ENCODE measurements around the gene FGFBP1.
"Not testable (repeated sequence)": the region's sequence is repeated elsewhere in the genome, so short reads cannot be mapped to it uniquely, and the experiment has no call there.

The FGFBP1 gene

GRCh38 chr4:15944895-15945294 is 6.4 kb upstream of the FGFBP1 start:
- no peak for DNase-seq

- no peak for DNase-seq
Measured at GRCh38 chr4:15942283-15942682, 3.7 kb upstream of the FGFBP1 start.

- no peak for DNase-seq
Measured at GRCh38 chr4:15938182-15938581, 358 bp downstream of the FGFBP1 start.

- DNase-seq, result no peak
Measured at GRCh38 chr4:15936495-15936894, 2.0 kb downstream of the FGFBP1 start.

GRCh38 chr4:15935504-15936402 is 2.8 kb downstream of the FGFBP1 start:
- DNase-seq, result no peak

GRCh38 chr4:15934259-15934658 is 4.3 kb downstream of the FGFBP1 start:
- DNase-seq, result no peak

- DNase-seq, result no peak
Measured at GRCh38 chr4:15931451-15932210, 6.9 kb downstream of the FGFBP1 start.

GRCh38 chr4:15930314-15930713 is 8.2 kb downstream of the FGFBP1 start:
- DNase-seq, result no peak

- DNase-seq, result no peak
Measured at GRCh38 chr4:15929540-15929939, 9.0 kb downstream of the FGFBP1 start.

GRCh38 chr4:15928883-15929282 is 9.7 kb downstream of the FGFBP1 start:
- no peak for DNase-seq

- DNase-seq, result no peak
Measured at GRCh38 chr4:15926486-15926885, 12.1 kb downstream of the FGFBP1 start.

GRCh38 chr4:15925830-15926229 is 12.7 kb downstream of the FGFBP1 start:
- DNase-seq, result no peak

GRCh38 chr4:15921592-15921932 is 17.0 kb downstream of the FGFBP1 start:
- no peak for DNase-seq

GRCh38 chr4:15920723-15921591 is 17.6 kb downstream of the FGFBP1 start:
- no peak for DNase-seq

- DNase-seq, result no peak
Measured at GRCh38 chr4:15918484-15919129, 19.9 kb downstream of the FGFBP1 start.

- DNase-seq, result no peak
Measured at GRCh38 chr4:15917297-15917696, 21.2 kb downstream of the FGFBP1 start.

- not testable (repeated sequence) for DNase-seq
Measured at GRCh38 chr4:15916358-15916757, 22.2 kb downstream of the FGFBP1 start.

GRCh38 chr4:15914736-15915135 is 23.8 kb downstream of the FGFBP1 start:
- DNase-seq, result no peak

- DNase-seq, result no peak
Measured at GRCh38 chr4:15914291-15914690, 24.2 kb downstream of the FGFBP1 start.

GRCh38 chr4:15913631-15913970 is 24.9 kb downstream of the FGFBP1 start:
- DNase-seq, result no peak

- DNase-seq, result no peak
Measured at GRCh38 chr4:15912961-15913630, 25.4 kb downstream of the FGFBP1 start.

GRCh38 chr4:15912236-15912635 is 26.3 kb downstream of the FGFBP1 start:
- DNase-seq, result no peak

Data from effector CD8-positive, alpha-beta T cell (primary cell).